Fibroblast of lung (primary cell): ENCODE data around the gene IKBKE. TPM values are rescaled to one million over a fixed set of nuclear protein-coding genes. Genes with fewer than 3 reads are reported as not detected.
"Not testable (repeated sequence)": the region's sequence is repeated elsewhere in the genome, so short reads cannot be mapped to it uniquely, and the experiment has no call there.

Source experiments
- DNase-seq, 2 donors: peaks; one replicate each; pipeline versions ENCODE4 v3.0.0 to v3.0.0-alpha.2; 2010; ENCODE audit warnings: low read depth in 2 of 2
- H2AFZ ChIP-seq: 2 replicates; pipeline ENCODE4 v1.5.1; 2012; ENCODE audit warnings: low read length, control low read depth, inconsistent platforms
- H3K27ac ChIP-seq: 2 replicates; pipeline ENCODE4 v1.5.1; 2011; ENCODE audit warnings: low read length, control low read depth; ENCODE audit not compliant: insufficient read depth
- H3K27me3 ChIP-seq: 2 replicates; pipeline ENCODE4 v1.5.1; 2011; ENCODE audit warnings: mild to moderate bottlenecking, low read length; ENCODE audit not compliant: control insufficient read depth, insufficient read depth
- H3K36me3 ChIP-seq: 2 replicates; pipeline ENCODE4 v1.5.1; 2011; ENCODE audit warnings: low read length; ENCODE audit not compliant: control insufficient read depth, insufficient read depth
- H3K4me1 ChIP-seq: 2 replicates; pipeline ENCODE4 v1.5.1; 2011; ENCODE audit warnings: low read length; ENCODE audit not compliant: control insufficient read depth, insufficient read depth; ENCODE audit errors: extremely low read depth
- H3K4me2 ChIP-seq: 2 replicates; pipeline ENCODE4 v1.5.1; 2011; ENCODE audit warnings: low read length, control low read depth; ENCODE audit not compliant: insufficient read depth; ENCODE audit errors: extremely low read depth
- H3K4me3 ChIP-seq, 4 experiments: fragments of 200-600 bp in 1 of 4; sonication (generic) in 1 of 4; replicated peaks in 1 of 4; 2 replicates each; pipeline ENCODE4 v1.5.1; 2011 to 2016; ENCODE audit warnings: low read length in 4 of 4, low read depth in 3 of 4, mild to moderate bottlenecking in 3 of 4, control low read depth in 2 of 4, inconsistent platforms in 1 of 4, mixed read lengths in 1 of 4; ENCODE audit not compliant: insufficient read depth in 1 of 4; ENCODE audit errors: control extremely low read depth in 1 of 4
- H3K79me2 ChIP-seq: 2 replicates; pipeline ENCODE4 v1.5.1; 2012; ENCODE audit warnings: mild to moderate bottlenecking, low read length, inconsistent platforms; ENCODE audit not compliant: control insufficient read depth, insufficient read depth
- H3K9ac ChIP-seq: 2 replicates; pipeline ENCODE4 v1.5.1; 2011; ENCODE audit warnings: mild to moderate bottlenecking, low read length, control low read depth; ENCODE audit not compliant: insufficient read depth
- H3K9me3 ChIP-seq: 2 replicates; pipeline ENCODE4 v1.5.1; 2012; ENCODE audit warnings: low read depth, low read length; ENCODE audit not compliant: control insufficient read depth, insufficient read depth
- H4K20me1 ChIP-seq: 2 replicates; pipeline ENCODE4 v1.5.1; 2011; ENCODE audit warnings: low read length; ENCODE audit not compliant: control insufficient read depth, insufficient read depth; ENCODE audit errors: extremely low read depth
- CTCF ChIP-seq, 2 donors: IDR thresholded peaks in 1 of 2; conservative IDR thresholded peaks in 1 of 2; 1 replicate in 1 of 2; 2 replicates in 1 of 2; pipeline ENCODE4 v1.5.1; 2011 to 2012; ENCODE audit warnings: low read length in 2 of 2, control low read depth in 1 of 2, inconsistent platforms in 1 of 2, low read depth in 1 of 2, mild to moderate bottlenecking in 1 of 2
- EZH2 ChIP-seq: IDR thresholded peaks from 2 replicates; pipeline ENCODE4 v1.5.1; 2012; ENCODE audit warnings: low read length, control low read depth, mild to moderate bottlenecking; ENCODE audit errors: missing control alignments
- polyA plus RNA-seq, 2 donors: library from polyadenylated mRNA; depleted of rRNA in 1 of 2; stranded (reverse) in 1 of 2; unstranded in 1 of 2; fragments of >200 nt; gene quantifications; 2 replicates each; pipeline ENCODE4 v1.2.1, GENCODE V29; 2011 to 2012; ENCODE audit warnings: missing spikeins in 1 of 2
- total RNA-seq: library from RNA; depleted of rRNA; stranded (reverse); fragments of >200 nt; gene quantifications from 2 replicates; pipeline ENCODE4 v1.2.1, GENCODE V29; 2014

Gene IKBKE
- total and polyA plus RNA-seq, 2 donors (not counting 1 experiment from before 2014, with no cell fraction given), result 9.6 to 12.4 TPM

GRCh38 chr1:206480211-206480610, 9.9 kb downstream of the IKBKE start:
- Histone ChIP-seq H4K20me1 (no peaks in the 10 kb centered on the region), H3K4me3 (no peak overlapping the region), H3K4me2 (no peak overlapping the region), H3K36me3 (peaks cover 15% of the 10 kb centered on the region), H3K27ac (no peak overlapping the region), H3K9ac (no peak overlapping the region), H2AFZ (no peak overlapping the region), H3K9me3 (no peaks in the 10 kb centered on the region), H3K79me2 (no peaks in the 10 kb centered on the region), H3K4me1 (peaks cover 3% of the 10 kb centered on the region), H3K27me3 (no peaks in the 10 kb centered on the region)
- TF ChIP-seq EZH2 (no peak), CTCF (conservative IDR thresholded peaks at IDR 0.05 in 1 of 2, IDR thresholded peaks at IDR 0.05 in 1 of 2; ENCODE audit: low read depth in 1 of 2, low read length in 2 of 2) (no peak)
- no peak for DNase-seq

DNA sequence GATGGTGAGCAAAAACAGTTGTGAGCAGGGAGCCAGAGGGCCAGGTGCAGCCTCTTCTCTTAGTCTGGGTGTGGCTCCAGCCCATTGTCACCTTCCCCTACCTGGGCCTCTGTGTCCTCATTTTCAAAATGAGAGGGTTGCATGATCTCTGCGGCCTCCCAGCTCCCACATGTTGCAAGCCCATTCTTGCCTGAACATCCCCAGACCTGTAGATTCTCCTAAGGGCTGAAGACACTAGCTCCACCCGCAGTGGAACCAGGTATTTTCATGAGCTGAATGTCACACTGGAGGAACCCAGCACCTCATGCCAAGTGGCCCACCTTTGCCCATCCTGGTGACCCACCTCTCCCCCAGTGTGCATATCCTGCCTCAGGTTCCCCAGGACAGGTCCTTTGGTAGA, 12.3 kb downstream of the IKBKE start:
- Histone ChIP-seq H3K27me3 (no peaks in the 10 kb centered on the region), H3K9me3 (no peaks in the 10 kb centered on the region), H3K4me3 (no peak overlapping the region), H3K79me2 (no peaks in the 10 kb centered on the region), H3K4me2 (no peak overlapping the region), H3K9ac (no peak overlapping the region), H2AFZ (no peak overlapping the region), H3K27ac (no peak overlapping the region), H4K20me1 (no peaks in the 10 kb centered on the region), H3K4me1 (peaks cover 3% of the 10 kb centered on the region), H3K36me3 (peaks cover 7% of the 10 kb centered on the region)
- no peak for TF ChIP-seq CTCF (conservative IDR thresholded peaks at IDR 0.05 in 1 of 2, IDR thresholded peaks at IDR 0.05 in 1 of 2; ENCODE audit: low read depth in 1 of 2, low read length in 2 of 2)
- no peak for TF ChIP-seq EZH2
- DNase-seq, result no peak

GRCh38 chr1:206483864-206484263, 13.6 kb downstream of the IKBKE start:
- H3K79me2 ChIP-seq, H3K4me3 ChIP-seq, H3K9me3 ChIP-seq, H3K27me3 ChIP-seq, H3K9ac ChIP-seq, H3K36me3 ChIP-seq, H2AFZ ChIP-seq, H4K20me1 ChIP-seq, DNase-seq, H3K27ac ChIP-seq, H3K4me2 ChIP-seq, H3K4me1 ChIP-seq: not testable (repeated sequence)
